NCI-H1694 (cell line): ENCODE data around the gene ENTHD1.

Experiments used
- DNase-seq: peaks from one replicate; lab custom pipeline; 2025; lab: John Stamatoyannopoulos, UW

ENTHD1 gene

GRCh38 chr22:39729141-39729934 lies 164.2 kb downstream of the ENTHD1 start:
- DNase-seq = no peak

- no peak for DNase-seq
Observed at GRCh38 chr22:39728236-39728860, 165.2 kb downstream of the ENTHD1 start.

- DNase-seq = no peak
Observed at GRCh38 chr22:39727541-39727940, 166.0 kb downstream of the ENTHD1 start.

GRCh38 chr22:39725351-39726035 lies 168.1 kb downstream of the ENTHD1 start:
- DNase-seq = no peak

GRCh38 chr22:39724857-39725256 lies 168.7 kb downstream of the ENTHD1 start:
- DNase-seq = no peak

- DNase-seq = no peak
Observed at GRCh38 chr22:39724390-39724789, 169.2 kb downstream of the ENTHD1 start.

- no peak for DNase-seq
Observed at GRCh38 chr22:39723899-39724351, 169.6 kb downstream of the ENTHD1 start.

- DNase-seq = no peak
Observed at GRCh38 chr22:39723463-39723862, 170.1 kb downstream of the ENTHD1 start.

- DNase-seq = no peak
Observed at GRCh38 chr22:39722501-39722900, 171.1 kb downstream of the ENTHD1 start.

- no peak for DNase-seq
Observed at GRCh38 chr22:39722032-39722325, 171.6 kb downstream of the ENTHD1 start.

GRCh38 chr22:39721206-39722031 lies 172.1 kb downstream of the ENTHD1 start:
- DNase-seq = no peak

GRCh38 chr22:39719559-39720450 lies 173.8 kb downstream of the ENTHD1 start:
- no peak for DNase-seq

GRCh38 chr22:39718921-39719475 lies 174.6 kb downstream of the ENTHD1 start:
- DNase-seq = no peak

- DNase-seq = no peak
Observed at GRCh38 chr22:39718206-39718605, 175.4 kb downstream of the ENTHD1 start.

- DNase-seq = no peak
Observed at GRCh38 chr22:39717099-39717498, 176.5 kb downstream of the ENTHD1 start.

- no peak for DNase-seq
Observed at GRCh38 chr22:39716534-39716933, 177.0 kb downstream of the ENTHD1 start.

- DNase-seq = no peak
Observed at GRCh38 chr22:39715778-39716495, 177.6 kb downstream of the ENTHD1 start.

GRCh38 chr22:39714321-39714720 lies 179.2 kb downstream of the ENTHD1 start:
- DNase-seq = no peak

- no peak for DNase-seq
Observed at GRCh38 chr22:39713799-39714290, 179.7 kb downstream of the ENTHD1 start.
